Parathyroid adenoma (tissue), 2 donors: Measurements from ENCODE around the gene TMEM263.

ENCODE experiments used
- H2AFZ ChIP-seq: fragments of 300-600 bp; sonication (generic); one replicate; pipeline ENCODE4 v1.7.0; 2017; ENCODE audit warnings: antibody characterized with exemption, mild to moderate bottlenecking
- H3K27ac ChIP-seq: fragments of 300-600 bp; sonication (generic); one replicate; pipeline ENCODE4 v1.7.0; 2017
- H3K27me3 ChIP-seq: fragments of 300-600 bp; sonication (generic); one replicate; pipeline ENCODE4 v1.7.0; 2017; ENCODE audit warnings: low read length; ENCODE audit not compliant: control insufficient read depth, insufficient read depth
- H3K36me3 ChIP-seq: fragments of 300-600 bp; sonication (generic); one replicate; pipeline ENCODE4 v1.7.0; 2017; ENCODE audit warnings: low read length; ENCODE audit not compliant: control insufficient read depth, insufficient read depth
- H3K4me1 ChIP-seq: fragments of 300-600 bp; sonication (generic); one replicate; pipeline ENCODE4 v1.7.0; 2017; ENCODE audit warnings: control low read depth
- H3K4me2 ChIP-seq: fragments of 300-600 bp; sonication (generic); one replicate; pipeline ENCODE4 v1.7.0; 2017; ENCODE audit warnings: low read length
- H3K4me3 ChIP-seq: fragments of 300-600 bp; sonication (generic); one replicate; pipeline ENCODE4 v1.7.0; 2017; ENCODE audit warnings: low read depth, low read length
- H3K79me2 ChIP-seq: fragments of 300-600 bp; sonication (generic); one replicate; pipeline ENCODE4 v1.7.0; 2017; ENCODE audit warnings: control low read depth
- H3K9ac ChIP-seq: fragments of 300-600 bp; sonication (generic); one replicate; pipeline ENCODE4 v1.7.0; 2017; ENCODE audit warnings: mild to moderate bottlenecking
- H3K9me3 ChIP-seq: fragments of 300-600 bp; sonication (generic); one replicate; pipeline ENCODE4 v1.7.0; 2017; ENCODE audit warnings: low read length; ENCODE audit not compliant: control insufficient read depth
- TF ChIP-seq, protein P1 (sequence below): fragments of 300-600 bp; sonication (generic); IDR thresholded peaks from one replicate; pipeline ENCODE4 v1.7.0; 2017; ENCODE audit warnings: antibody characterized with exemption, mild to moderate bottlenecking
- donor health status: primary hyperparathyroidism.

The TMEM263 gene

DNA sequence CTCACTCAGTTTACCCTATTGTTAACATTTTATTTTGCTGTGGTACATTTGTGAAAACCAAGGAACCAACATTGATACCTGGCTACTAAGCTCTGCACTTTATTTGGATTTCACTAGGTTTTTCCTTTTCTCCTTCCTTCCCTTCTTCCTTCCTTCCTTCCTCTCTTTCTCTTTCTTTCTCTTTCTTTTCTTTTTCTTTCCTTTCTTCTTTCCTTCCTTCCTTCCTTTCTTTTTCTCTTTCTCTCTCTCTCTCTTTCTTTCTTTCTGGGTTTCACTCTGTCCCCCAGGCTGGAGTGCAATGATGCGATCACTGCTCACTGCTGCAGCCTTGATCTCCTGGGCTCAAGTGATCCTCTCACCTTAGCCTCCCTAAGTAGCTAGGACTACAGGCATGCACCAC is 29.1 kb upstream of the TMEM263 start:
- Histone ChIP-seq H3K4me3 (no peak overlapping the region), H3K4me1 (no peaks in the 10 kb centered on the region), H3K27ac (no peak overlapping the region), H2AFZ (no peak overlapping the region), H3K9me3 (no peaks in the 10 kb centered on the region), H3K27me3 (no peaks in the 10 kb centered on the region), H3K79me2 (no peaks in the 10 kb centered on the region), H3K36me3 (no peaks in the 10 kb centered on the region), H3K9ac (no peak overlapping the region), H3K4me2 (no peak overlapping the region)
- TF ChIP-seq, protein P1, sequence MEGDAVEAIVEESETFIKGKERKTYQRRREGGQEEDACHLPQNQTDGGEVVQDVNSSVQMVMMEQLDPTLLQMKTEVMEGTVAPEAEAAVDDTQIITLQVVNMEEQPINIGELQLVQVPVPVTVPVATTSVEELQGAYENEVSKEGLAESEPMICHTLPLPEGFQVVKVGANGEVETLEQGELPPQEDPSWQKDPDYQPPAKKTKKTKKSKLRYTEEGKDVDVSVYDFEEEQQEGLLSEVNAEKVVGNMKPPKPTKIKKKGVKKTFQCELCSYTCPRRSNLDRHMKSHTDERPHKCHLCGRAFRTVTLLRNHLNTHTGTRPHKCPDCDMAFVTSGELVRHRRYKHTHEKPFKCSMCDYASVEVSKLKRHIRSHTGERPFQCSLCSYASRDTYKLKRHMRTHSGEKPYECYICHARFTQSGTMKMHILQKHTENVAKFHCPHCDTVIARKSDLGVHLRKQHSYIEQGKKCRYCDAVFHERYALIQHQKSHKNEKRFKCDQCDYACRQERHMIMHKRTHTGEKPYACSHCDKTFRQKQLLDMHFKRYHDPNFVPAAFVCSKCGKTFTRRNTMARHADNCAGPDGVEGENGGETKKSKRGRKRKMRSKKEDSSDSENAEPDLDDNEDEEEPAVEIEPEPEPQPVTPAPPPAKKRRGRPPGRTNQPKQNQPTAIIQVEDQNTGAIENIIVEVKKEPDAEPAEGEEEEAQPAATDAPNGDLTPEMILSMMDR, result no peak

DNA sequence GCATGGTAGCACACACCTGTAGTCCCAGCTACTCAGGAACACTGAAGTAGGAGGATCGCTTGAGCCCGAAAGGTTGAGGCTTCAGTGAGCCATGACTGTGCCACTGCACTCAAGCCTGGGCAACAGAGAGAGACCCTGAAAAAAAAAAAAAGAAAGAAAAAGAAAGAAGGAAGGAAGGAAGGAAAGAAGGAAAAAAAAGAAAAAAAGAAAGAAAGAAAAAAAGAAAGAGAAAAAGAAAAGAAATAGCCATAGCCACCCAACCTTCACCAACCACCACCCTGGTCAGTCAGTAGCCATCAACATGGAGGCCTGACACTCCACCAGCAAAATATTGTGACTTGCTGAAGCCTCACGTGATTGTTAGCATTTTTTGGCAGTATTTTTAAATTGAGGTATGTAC is 21.4 kb upstream of the TMEM263 start:
- Histone ChIP-seq H3K4me3 (no peak overlapping the region), H3K27me3 (no peaks in the 10 kb centered on the region), H2AFZ (no peak overlapping the region), H3K9ac (no peak overlapping the region), H3K9me3 (no peaks in the 10 kb centered on the region), H3K4me2 (no peak overlapping the region), H3K4me1 (no peaks in the 10 kb centered on the region), H3K36me3 (no peaks in the 10 kb centered on the region), H3K79me2 (no peaks in the 10 kb centered on the region), H3K27ac (no peak overlapping the region)
- TF ChIP-seq, protein P1, result no peak

- Histone ChIP-seq H3K4me2 (no peak overlapping the region), H3K27me3 (no peaks in the 10 kb centered on the region), H3K27ac (no peak overlapping the region), H3K4me3 (no peak overlapping the region), H3K79me2 (no peaks in the 10 kb centered on the region), H3K4me1 (no peaks in the 10 kb centered on the region), H3K9ac (no peak overlapping the region), H2AFZ (peak overlapping the region; percentile 29), H3K36me3 (no peaks in the 10 kb centered on the region), H3K9me3 (no peaks in the 10 kb centered on the region)
- TF ChIP-seq, protein P1, result no peak
These were observed 14.1 kb upstream of the TMEM263 start for GRCh38 chr12:106941481-106942156.

DNA sequence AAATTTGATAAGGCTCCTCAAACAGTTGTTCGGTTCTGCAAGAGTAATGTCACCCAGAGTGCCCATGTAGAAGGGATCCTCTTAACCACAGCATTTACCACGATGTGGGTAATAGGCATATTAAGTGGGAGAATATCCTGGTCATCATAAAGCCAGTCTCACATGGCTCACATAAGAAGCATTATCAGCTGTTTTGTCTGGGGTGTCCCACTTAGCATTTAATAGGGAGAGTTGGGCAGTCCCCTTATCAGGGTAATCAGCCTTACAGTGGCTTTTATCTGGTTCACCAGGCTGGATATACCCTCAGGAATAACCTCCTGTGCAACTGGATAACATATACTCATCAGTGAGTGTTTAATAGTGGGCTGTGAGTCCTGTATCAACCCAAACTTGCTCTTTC is 12.9 kb upstream of the TMEM263 start:
- Histone ChIP-seq H3K79me2 (no peaks in the 10 kb centered on the region), H3K9me3 (no peaks in the 10 kb centered on the region), H3K4me1 (no peaks in the 10 kb centered on the region), H3K9ac (no peak overlapping the region), H3K27ac (no peak overlapping the region), H3K36me3 (no peaks in the 10 kb centered on the region), H3K4me2 (no peak overlapping the region), H2AFZ (no peak overlapping the region), H3K4me3 (no peak overlapping the region), H3K27me3 (no peaks in the 10 kb centered on the region)
- TF ChIP-seq, protein P1, result no peak

DNA sequence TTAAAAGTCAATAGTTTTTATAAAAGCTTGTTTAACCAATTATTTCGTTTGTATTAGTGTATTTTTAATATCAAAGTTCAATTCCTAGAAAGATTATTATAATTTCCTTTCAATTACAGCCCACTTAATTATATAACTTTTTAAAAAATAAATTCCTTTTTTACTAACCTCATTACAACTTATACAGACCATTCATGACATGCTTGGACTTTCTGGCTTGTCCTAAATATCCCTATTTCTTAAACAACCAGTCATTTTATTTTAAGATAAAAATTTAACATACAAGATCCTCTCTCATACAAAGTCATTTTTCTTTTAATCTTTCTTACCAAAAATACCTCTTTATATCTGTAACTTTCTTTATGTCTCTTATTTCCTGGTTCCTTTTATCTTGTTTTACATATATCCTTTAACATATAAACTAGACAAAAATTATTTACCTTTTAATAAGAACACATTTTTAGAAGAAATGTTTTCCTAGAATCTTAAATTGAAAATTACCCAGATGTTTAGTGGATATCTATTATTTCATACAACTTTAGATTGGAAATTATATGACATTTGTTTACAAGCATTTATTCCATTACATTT is 10.4 kb upstream of the TMEM263 start:
- H3K79me2 ChIP-seq, result no peaks in the 10 kb centered on the region
- no peak overlapping the region for H3K4me2 ChIP-seq
- H3K27ac ChIP-seq, result no peak overlapping the region
- H2AFZ ChIP-seq, result no peak overlapping the region
- H3K9me3 ChIP-seq, result no peaks in the 10 kb centered on the region
- no peaks in the 10 kb centered on the region for H3K36me3 ChIP-seq
- TF ChIP-seq, protein P1, result no peak
- no peak overlapping the region for H3K9ac ChIP-seq
- no peaks in the 10 kb centered on the region for H3K4me1 ChIP-seq
- no peaks in the 10 kb centered on the region for H3K27me3 ChIP-seq
- H3K4me3 ChIP-seq, result no peak overlapping the region
